AG04450 (cell line): ENCODE measurements around the gene ASPRV1. TPM values are rescaled to one million over a fixed set of nuclear protein-coding genes. Genes with fewer than 3 reads are reported as not detected.
A peak's percentile ranks its signal among the peaks of the same experiment; 100 is the strongest.

ENCODE experiments used
- CTCF ChIA-PET: fragments of 300-600, 350-600 bp; formaldehyde crosslinking; extraction: SDS; loops from one replicate; lab custom pipeline; 2022; ENCODE audit warnings: antibody characterized with exemption, inconsistent platforms; lab: Charles Lee
- POLR2A ChIA-PET: fragments of 350-600 bp; formaldehyde crosslinking; extraction: SDS; loops from one replicate; lab custom pipeline; 2021; ENCODE audit warnings: antibody characterized with exemption, inconsistent platforms; lab: Yijun Ruan, JAX
- DNase-seq: peaks from one replicate; pipeline ENCODE4 v3.0.0-alpha.2; 2011; ENCODE audit warnings: low read depth, low spot score
- H3K27ac ChIP-seq: one replicate; pipeline ENCODE4 v1.5.1; 2012; ENCODE audit warnings: low read depth, low read length, control low read depth
- H3K27me3 ChIP-seq: one replicate; pipeline ENCODE4 v1.6.0; 2012; ENCODE audit warnings: low read length; ENCODE audit not compliant: control insufficient read depth, insufficient read depth
- H3K4me3 ChIP-seq: 2 replicates; pipeline ENCODE4 v1.5.1; 2011; ENCODE audit warnings: mild to moderate bottlenecking, low read depth, low read length, control low read depth
- H3K9me3 ChIP-seq: 2 replicates; pipeline ENCODE4 v1.5.1; 2012; ENCODE audit warnings: low read length; ENCODE audit not compliant: control insufficient read depth, insufficient read depth
- CTCF ChIP-seq: IDR thresholded peaks from 2 replicates; pipeline ENCODE4 v1.5.1; 2011; ENCODE audit warnings: low read depth, low read length, control low read depth, inconsistent platforms
- polyA plus RNA-seq: library from polyadenylated mRNA; depleted of rRNA; stranded (reverse); fragments of >200 nt; gene quantifications from 2 replicates; pipeline ENCODE4 v1.2.3, GENCODE V29; 2011

Gene ASPRV1
- polyA plus RNA-seq, 1 experiment: 0.11 TPM

GRCh38 chr2:69933254-69933828 lies 28.1 kb downstream of the ASPRV1 start:
- Histone ChIP-seq H3K27ac (peak overlapping the region; percentile 88), H3K27me3 (no peaks in the 10 kb centered on the region), H3K4me3 (no peak overlapping the region), H3K9me3 (no peaks in the 10 kb centered on the region)
- DNase-seq: no peak
- CTCF ChIA-PET: interaction anchor here (1.4 to 2.4 kb wide), 4 partner anchors 20 to 208 kb away, joined by 5 to 17 read pairs (median 7); no protein-coding TSS in a partner anchor
- no peak for TF ChIP-seq CTCF
- POLR2A ChIA-PET: interaction anchor here (0.6 to 1.9 kb wide), 3 partner anchors 13 to 49 kb away, joined by 3 to 10 read pairs (median 4); partner anchors contain the start of gene MXD1

- Histone ChIP-seq H3K4me3 (no peak overlapping the region), H3K9me3 (no peaks in the 10 kb centered on the region), H3K27me3 (no peaks in the 10 kb centered on the region), H3K27ac (no peak overlapping the region)
- POLR2A ChIA-PET: no interaction called here
- TF ChIP-seq CTCF: no peak
- CTCF ChIA-PET: interaction anchor here (1.9 kb wide), 1 partner anchor 138 kb away, joined by 17 read pairs; no protein-coding TSS in a partner anchor
- DNase-seq: no peak
These were observed 28.9 kb downstream of the ASPRV1 start for GRCh38 chr2:69932596-69932922.

GRCh38 chr2:69931832-69932595 lies 29.4 kb downstream of the ASPRV1 start:
- Histone ChIP-seq H3K9me3 (no peaks in the 10 kb centered on the region), H3K27ac (no peak overlapping the region), H3K27me3 (no peaks in the 10 kb centered on the region), H3K4me3 (no peak overlapping the region)
- no peak for TF ChIP-seq CTCF
- POLR2A ChIA-PET: interaction anchor here (0.8 kb wide), 1 partner anchor 17 kb away, joined by 4 read pairs; the partner anchor contains the start of gene MXD1
- CTCF ChIA-PET: interaction anchor here (0.8 kb wide), 1 partner anchor 139 kb away, joined by 3 read pairs; no protein-coding TSS in a partner anchor
- no peak for DNase-seq

GRCh38 chr2:69926849-69927515 lies 34.4 kb downstream of the ASPRV1 start:
- Histone ChIP-seq H3K4me3 (no peak overlapping the region), H3K9me3 (no peaks in the 10 kb centered on the region), H3K27ac (no peak overlapping the region), H3K27me3 (no peaks in the 10 kb centered on the region)
- ChIA-PET CTCF (no interaction called here), POLR2A (no interaction called here)
- no peak for DNase-seq
- TF ChIP-seq CTCF: no peak
